ENCODE measurements around the gene TRAF3IP3.

DNA sequence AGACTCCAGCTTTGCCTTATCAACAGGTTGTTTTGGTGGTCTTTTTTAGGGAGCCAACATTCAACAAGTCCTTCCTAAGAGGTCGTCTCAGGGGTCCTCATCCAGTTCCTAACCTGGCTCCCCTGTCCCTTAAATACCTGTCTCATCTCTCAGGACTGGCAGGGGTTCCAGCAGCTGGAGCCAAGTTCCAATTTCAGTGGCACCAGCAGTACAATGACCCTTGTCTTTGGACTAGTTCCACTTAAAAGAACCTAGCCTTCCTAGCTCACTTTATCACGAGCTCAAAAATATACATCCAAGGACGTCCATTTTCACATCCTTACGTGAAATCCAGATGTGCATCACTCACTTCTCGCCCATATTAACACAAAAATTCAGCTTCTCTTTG, 18.7 kb upstream of the TRAF3IP3 start:
- TF ChIP-seq, protein P1, sequence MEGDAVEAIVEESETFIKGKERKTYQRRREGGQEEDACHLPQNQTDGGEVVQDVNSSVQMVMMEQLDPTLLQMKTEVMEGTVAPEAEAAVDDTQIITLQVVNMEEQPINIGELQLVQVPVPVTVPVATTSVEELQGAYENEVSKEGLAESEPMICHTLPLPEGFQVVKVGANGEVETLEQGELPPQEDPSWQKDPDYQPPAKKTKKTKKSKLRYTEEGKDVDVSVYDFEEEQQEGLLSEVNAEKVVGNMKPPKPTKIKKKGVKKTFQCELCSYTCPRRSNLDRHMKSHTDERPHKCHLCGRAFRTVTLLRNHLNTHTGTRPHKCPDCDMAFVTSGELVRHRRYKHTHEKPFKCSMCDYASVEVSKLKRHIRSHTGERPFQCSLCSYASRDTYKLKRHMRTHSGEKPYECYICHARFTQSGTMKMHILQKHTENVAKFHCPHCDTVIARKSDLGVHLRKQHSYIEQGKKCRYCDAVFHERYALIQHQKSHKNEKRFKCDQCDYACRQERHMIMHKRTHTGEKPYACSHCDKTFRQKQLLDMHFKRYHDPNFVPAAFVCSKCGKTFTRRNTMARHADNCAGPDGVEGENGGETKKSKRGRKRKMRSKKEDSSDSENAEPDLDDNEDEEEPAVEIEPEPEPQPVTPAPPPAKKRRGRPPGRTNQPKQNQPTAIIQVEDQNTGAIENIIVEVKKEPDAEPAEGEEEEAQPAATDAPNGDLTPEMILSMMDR (IDR thresholded peaks at IDR 0.05; ENCODE audit: poor library complexity) = no peak
- TF ChIP-seq EZH2 (IDR thresholded peaks at IDR 0.05; ENCODE audit: borderline replicate concordance) (no peak), EZH2phosphoT487 (IDR thresholded peaks at IDR 0.05; ENCODE audit: low read depth, severe bottlenecking, unreplicated experiment) (no peak)

Measured in hepatocyte (in vitro differentiated cells).